ENCODE data around the gene CABP1. TPM values are rescaled to one million over a fixed set of nuclear protein-coding genes. Genes with fewer than 3 reads are reported as not detected.
A peak's percentile ranks its signal among the peaks of the same experiment; 100 is the strongest.

Gene CABP1
- total and polyA plus RNA-seq, 9 of the 15 experiments (the other 6 are each of a cell fraction or from before 2014, with no cell fraction given) = not detected

GRCh38 chr12:120678572-120678971 lies 38.1 kb downstream of the CABP1 start:
- Histone ChIP-seq H2AFZ (ENCODE audit: low read depth, low read length) (no peak overlapping the region), H3K27ac (ENCODE audit: extremely low read depth, low read depth, low read length) (no peak overlapping the region), H3K27me3 (ENCODE audit: control insufficient read depth in 2 of 2, insufficient read depth in 2 of 2, low read length in 2 of 2) (peaks cover 20 to 42% of the 10 kb centered on the region in 2 experiments), H3K79me2 (ENCODE audit: control insufficient read depth, insufficient read depth, low read length) (no peaks in the 10 kb centered on the region), H3K4me3 (no peak overlapping the region), H3K9ac (ENCODE audit: insufficient read depth in 1 of 2, low read depth in 2 of 2, low read length in 2 of 2) (no peak overlapping the region), H4K20me1 (replicated peaks; ENCODE audit: control insufficient read depth, insufficient read depth, low read length) (no peaks in the 10 kb centered on the region), H3K36me3 (ENCODE audit: control insufficient read depth, insufficient read depth, low read length) (no peaks in the 10 kb centered on the region), H3K4me1 (replicated peaks in 1 of 2; ENCODE audit: control insufficient read depth in 2 of 2, insufficient read depth in 2 of 2, low read length in 2 of 2) (no peaks in the 10 kb centered on the region; a peak in 2 of 5 replicates), H3K9me3 (replicated peaks; ENCODE audit: control insufficient read depth, insufficient read depth, low read depth, low read length) (no peaks in the 10 kb centered on the region), H3K4me2 (ENCODE audit: insufficient read depth, low read length) (no peak overlapping the region), H3K9me1 (ENCODE audit: control insufficient read depth, insufficient read depth, low read length) (no peaks in the 10 kb centered on the region)
- ATAC-seq (no peak), FAIRE-seq (no peak), DNase-seq (ENCODE audit: extremely low read depth in 1 of 4, low spot score in 3 of 4) (no peak)
- ChIA-PET CTCF (ENCODE audit: low intra/inter-chr PET ratio) (no interaction called here), POLR2A (interaction anchor here (0.6 kb wide), 1 partner anchor 543 kb away, joined by 3 read pairs; no protein-coding TSS in a partner anchor)
- 11% methylated on average over 8 of the region's 8 CpGs for WGBS (ENCODE audit: insufficient coverage, low coverage, missing lambda C conversion rate)
- intact Hi-C loops (cut with micrococcal nuclease) = no loop called here
- TF ChIP-seq SRSF1 (IDR thresholded peaks at IDR 0.05; ENCODE audit: low read depth, low read length) = no peak
- TF ChIP-seq ZNF740 (CRISPR knock-in tag; IDR thresholded peaks at IDR 0.05) = peak; percentile 80
- TF ChIP-seq ZNF740 (tag; IDR thresholded peaks at IDR 0.05) = no peak
- TF ChIP-seq MEIS2 (IDR thresholded peaks at IDR 0.05; ENCODE audit: partially characterized antibody) = peak; percentile 15
- 0 out of 2 replicates have a peak, but pooled peaks have one; percentile 22 for TF ChIP-seq VEZF1 (CRISPR knock-in tag; IDR thresholded peaks at IDR 0.05)
- in situ Hi-C loops (cut with MboI) = no loop called here
- no TSS peak for BruUV-seq (replicated peaks)
